Neural progenitor cell (in vitro differentiated cells): ENCODE measurements around the gene SEZ6L2. TPM values are rescaled to one million over a fixed set of nuclear protein-coding genes. Genes with fewer than 3 reads are reported as not detected.

Experiments used
- DNase-seq: peaks from one replicate; pipeline ENCODE4 v3.0.0-alpha.2; 2016; ENCODE audit warnings: low spot score
- H2AFZ ChIP-seq: fragments of 200-600 bp; sonication (generic); replicated peaks from 2 replicates; pipeline ENCODE4 v1.6.1; 2016; ENCODE audit warnings: antibody characterized with exemption
- H3F3A ChIP-seq: fragments of 200-600 bp; sonication (generic); 2 replicates; pipeline ENCODE4 v1.6.1; 2016; ENCODE audit warnings: antibody characterized with exemption, low read depth
- H3K27ac ChIP-seq: fragments of 200-600 bp; sonication (generic); 2 replicates; pipeline ENCODE4 v1.5.1; 2016; ENCODE audit warnings: mild to moderate bottlenecking
- H3K27me3 ChIP-seq: fragments of 200-600 bp; sonication (generic); 2 replicates; pipeline ENCODE4 v1.6.1; 2016; ENCODE audit warnings: mild to moderate bottlenecking, moderate library complexity
- H3K36me3 ChIP-seq: fragments of 200-600 bp; sonication (generic); 2 replicates; pipeline ENCODE4 v1.5.1; 2016
- H3K4me1 ChIP-seq: fragments of 200-600 bp; sonication (generic); 2 replicates; pipeline ENCODE4 v1.6.1; 2016; ENCODE audit warnings: mixed run types
- H3K4me2 ChIP-seq: fragments of 200-600 bp; sonication (generic); 2 replicates; pipeline ENCODE4 v1.6.1; 2016
- H3K4me3 ChIP-seq: fragments of 200-600 bp; sonication (generic); 2 replicates; pipeline ENCODE4 v1.5.1; 2016
- H3K79me2 ChIP-seq: fragments of 200-600 bp; sonication (generic); 2 replicates; pipeline ENCODE4 v1.6.1; 2016; ENCODE audit warnings: low read depth
- H3K9ac ChIP-seq: fragments of 200-600 bp; sonication (generic); 2 replicates; pipeline ENCODE4 v1.6.1; 2016
- H3K9me3 ChIP-seq: fragments of 200-600 bp; sonication (generic); 2 replicates; pipeline ENCODE4 v1.5.1; 2016; ENCODE audit warnings: low read depth
- H4K20me1 ChIP-seq: fragments of 200-600 bp; sonication (generic); 2 replicates; pipeline ENCODE4 v1.6.1; 2016; ENCODE audit warnings: low read depth
- H3K27ac Mint-ChIP-seq: 3 replicates; pipeline ENCODE4 v1.8.0; 2021; ENCODE audit warnings: mixed read lengths
- H3K27me3 Mint-ChIP-seq: 2 replicates; pipeline ENCODE4 v1.8.0; 2022; ENCODE audit warnings: low read depth, mild to moderate bottlenecking, inconsistent platforms, moderate library complexity, mixed read lengths; ENCODE audit not compliant: insufficient read depth
- H3K36me3 Mint-ChIP-seq: 3 replicates; pipeline ENCODE4 v1.8.0; 2021; ENCODE audit warnings: mixed read lengths
- H3K4me1 Mint-ChIP-seq: 3 replicates; pipeline ENCODE4 v1.8.0; 2021; ENCODE audit warnings: mixed read lengths
- H3K4me3 Mint-ChIP-seq: 3 replicates; pipeline ENCODE4 v1.8.0; 2021; ENCODE audit warnings: mild to moderate bottlenecking, moderate library complexity, mixed read lengths
- H3K9me3 Mint-ChIP-seq: 3 replicates; pipeline ENCODE4 v1.8.0; 2020; ENCODE audit warnings: mixed read lengths
- EZH2 ChIP-seq: fragments of 200-600 bp; sonication (generic); IDR thresholded peaks from 2 replicates; pipeline ENCODE4 v1.6.1; 2017; ENCODE audit warnings: antibody characterized with exemption, mild to moderate bottlenecking, moderate library complexity
- EZH2phosphoT487 ChIP-seq: fragments of 200-600 bp; sonication (generic); IDR thresholded peaks from 2 replicates; pipeline ENCODE4 v1.6.1; 2017; ENCODE audit warnings: antibody characterized with exemption
- total RNA-seq: library from RNA; depleted of rRNA; stranded (reverse); fragments of >200 nt; gene quantifications from 2 replicates; pipeline ENCODE4 v1.2.3, GENCODE V29; 2015; ENCODE audit warnings: low replicate concordance
- TF ChIP-seq, protein P1 (sequence below): fragments of 200-600 bp; sonication (generic); IDR thresholded peaks from 2 replicates; pipeline ENCODE4 v1.5.1; 2017; ENCODE audit warnings: antibody characterized with exemption, mild to moderate bottlenecking

The SEZ6L2 gene
- total RNA-seq, 1 donor from 2014 or later, result 11.7 TPM

- H3K79me2 ChIP-seq, result no peaks in the 10 kb centered on the region
- no peak overlapping the region for H3K27ac ChIP-seq
- no peak for TF ChIP-seq EZH2phosphoT487
- TF ChIP-seq EZH2, result no peak
- TF ChIP-seq, protein P1, sequence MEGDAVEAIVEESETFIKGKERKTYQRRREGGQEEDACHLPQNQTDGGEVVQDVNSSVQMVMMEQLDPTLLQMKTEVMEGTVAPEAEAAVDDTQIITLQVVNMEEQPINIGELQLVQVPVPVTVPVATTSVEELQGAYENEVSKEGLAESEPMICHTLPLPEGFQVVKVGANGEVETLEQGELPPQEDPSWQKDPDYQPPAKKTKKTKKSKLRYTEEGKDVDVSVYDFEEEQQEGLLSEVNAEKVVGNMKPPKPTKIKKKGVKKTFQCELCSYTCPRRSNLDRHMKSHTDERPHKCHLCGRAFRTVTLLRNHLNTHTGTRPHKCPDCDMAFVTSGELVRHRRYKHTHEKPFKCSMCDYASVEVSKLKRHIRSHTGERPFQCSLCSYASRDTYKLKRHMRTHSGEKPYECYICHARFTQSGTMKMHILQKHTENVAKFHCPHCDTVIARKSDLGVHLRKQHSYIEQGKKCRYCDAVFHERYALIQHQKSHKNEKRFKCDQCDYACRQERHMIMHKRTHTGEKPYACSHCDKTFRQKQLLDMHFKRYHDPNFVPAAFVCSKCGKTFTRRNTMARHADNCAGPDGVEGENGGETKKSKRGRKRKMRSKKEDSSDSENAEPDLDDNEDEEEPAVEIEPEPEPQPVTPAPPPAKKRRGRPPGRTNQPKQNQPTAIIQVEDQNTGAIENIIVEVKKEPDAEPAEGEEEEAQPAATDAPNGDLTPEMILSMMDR, result no peak
- H3K27me3 ChIP-seq, result no peaks in the 10 kb centered on the region
- no peak overlapping the region for H3K9ac ChIP-seq
- no peak overlapping the region for H3K4me3 Mint-ChIP-seq
- H3K4me2 ChIP-seq, result no peak overlapping the region
- peaks cover 6% of the 10 kb centered on the region for H3K27me3 Mint-ChIP-seq
- no peaks in the 10 kb centered on the region for H3K36me3 ChIP-seq
- H3K9me3 ChIP-seq, result no peaks in the 10 kb centered on the region
- H3K4me1 ChIP-seq, result no peaks in the 10 kb centered on the region
- no peak overlapping the region for H3K27ac Mint-ChIP-seq
- H4K20me1 ChIP-seq, result no peaks in the 10 kb centered on the region
- no peaks in the 10 kb centered on the region for H3F3A ChIP-seq
- H3K4me1 Mint-ChIP-seq, result peaks cover 6% of the 10 kb centered on the region
- DNase-seq, result no peak
- H3K9me3 Mint-ChIP-seq, result no peaks in the 10 kb centered on the region
- H3K4me3 ChIP-seq, result no peak overlapping the region
- no peak overlapping the region for H2AFZ ChIP-seq
- H3K36me3 Mint-ChIP-seq, result no peaks in the 10 kb centered on the region
Observed at GRCh38 chr16:29844575-29845331, 54.6 kb downstream of the SEZ6L2 start.

- Histone ChIP-seq H3K27ac (no peak overlapping the region), H3K4me3 (no peak overlapping the region), H3K4me1 (no peaks in the 10 kb centered on the region), H3K36me3 (no peaks in the 10 kb centered on the region), H3K27me3 (no peaks in the 10 kb centered on the region), H3K4me2 (no peak overlapping the region), H3K9ac (no peak overlapping the region), H3F3A (no peaks in the 10 kb centered on the region), H4K20me1 (no peaks in the 10 kb centered on the region), H2AFZ (no peak overlapping the region), H3K79me2 (no peaks in the 10 kb centered on the region), H3K9me3 (no peaks in the 10 kb centered on the region)
- Mint-ChIP-seq H3K4me1 (no peaks in the 10 kb centered on the region), H3K27ac (no peak overlapping the region), H3K27me3 (peaks cover 6% of the 10 kb centered on the region), H3K9me3 (no peaks in the 10 kb centered on the region), H3K36me3 (no peaks in the 10 kb centered on the region), H3K4me3 (no peak overlapping the region)
- DNase-seq, result no peak
- TF ChIP-seq, protein P1, result no peak
- TF ChIP-seq EZH2phosphoT487 (no peak), EZH2 (no peak)
Observed at GRCh38 chr16:29843931-29844330, 55.4 kb downstream of the SEZ6L2 start.

DNA sequence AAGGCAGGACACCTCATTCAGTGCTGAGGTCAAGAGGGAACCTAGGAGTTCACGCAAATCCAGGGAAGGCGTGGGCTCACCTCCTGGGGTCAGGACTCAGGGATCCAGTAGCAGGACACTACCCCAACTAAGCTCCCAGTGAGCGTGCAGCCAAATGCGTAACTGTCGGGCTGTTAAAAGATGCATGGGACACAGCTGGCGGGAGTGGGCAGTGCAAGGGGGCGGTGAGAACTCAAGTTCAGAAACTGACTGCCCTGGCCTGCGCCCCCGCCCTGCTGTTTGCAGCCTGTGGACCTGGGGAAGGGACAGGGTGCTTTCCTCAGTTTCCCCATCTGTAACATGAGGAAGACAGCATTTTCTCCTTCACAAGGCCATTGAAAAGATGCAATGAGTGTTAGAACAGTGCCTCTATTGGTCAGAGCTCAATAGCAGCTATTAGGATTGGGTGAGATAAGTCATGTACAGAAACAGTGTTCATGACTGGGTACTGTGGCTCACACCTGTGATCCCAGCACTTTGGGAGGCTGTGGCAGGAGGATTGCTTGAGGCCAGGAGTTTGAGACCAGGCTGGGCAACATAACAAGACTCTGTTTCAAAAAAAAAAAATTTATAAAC is 56.5 kb downstream of the SEZ6L2 start:
- Mint-ChIP-seq H3K27me3 (peaks cover 8% of the 10 kb centered on the region), H3K9me3 (no peaks in the 10 kb centered on the region)
- no peak overlapping the region for H2AFZ ChIP-seq

More for the DNA sequence above, 56.5 kb downstream of the SEZ6L2 start:
- no peak overlapping the region for H3K4me3 Mint-ChIP-seq
- H3K4me1 ChIP-seq, result no peaks in the 10 kb centered on the region
- DNase-seq, result no peak
- TF ChIP-seq, protein P1, result no peak
- TF ChIP-seq EZH2phosphoT487, result no peak
- no peak for TF ChIP-seq EZH2
- no peaks in the 10 kb centered on the region for H4K20me1 ChIP-seq
- H3K27ac Mint-ChIP-seq, result no peak overlapping the region
- H3K36me3 Mint-ChIP-seq, result no peaks in the 10 kb centered on the region
- H3K4me1 Mint-ChIP-seq, result no peaks in the 10 kb centered on the region
- no peak overlapping the region for H3K4me2 ChIP-seq
- no peak overlapping the region for H3K9ac ChIP-seq
- H3K9me3 ChIP-seq, result no peaks in the 10 kb centered on the region
- no peaks in the 10 kb centered on the region for H3F3A ChIP-seq
- no peak overlapping the region for H3K27ac ChIP-seq
- H3K36me3 ChIP-seq, result no peaks in the 10 kb centered on the region
- no peaks in the 10 kb centered on the region for H3K27me3 ChIP-seq
- H3K4me3 ChIP-seq, result no peak overlapping the region
- H3K79me2 ChIP-seq, result no peaks in the 10 kb centered on the region
